H1 (cell line): ENCODE data around the gene HTR2B. TPM values are rescaled to one million over a fixed set of nuclear protein-coding genes. Genes with fewer than 3 reads are reported as not detected.
"Not testable (repeated sequence)": the region's sequence is repeated elsewhere in the genome, so short reads cannot be mapped to it uniquely, and the experiment has no call there.

ENCODE experiments used
- CTCF ChIA-PET: fragments of 300-600 bp; sonication (Branson Sonifier 250); formaldehyde crosslinking; loops from one replicate; lab custom pipeline; 2021; ENCODE audit not compliant: partially characterized antibody; lab: Charles Lee
- POLR2A ChIA-PET: fragments of 300-600 bp; sonication (Branson Sonifier 250); formaldehyde crosslinking; loops from one replicate; lab custom pipeline; 2021; ENCODE audit warnings: inconsistent platforms; ENCODE audit not compliant: partially characterized antibody; lab: Charles Lee
- DNase-seq, 2 experiments: peaks; one replicate each; pipeline versions ENCODE4 v3.0.0 to v3.0.0-alpha.2; 2010 to 2022; ENCODE audit warnings: low spot score in 2 of 2, low read depth in 1 of 2, mixed read lengths in 1 of 2
- FAIRE-seq: peaks from 2 replicates; lab custom pipeline; 2011; peaks lifted over from hg19 to GRCh38; lab: Jason Lieb, UNC
- H2AFZ ChIP-seq: 2 replicates; pipeline ENCODE4 v1.8.1; 2012; ENCODE audit warnings: low read length, inconsistent platforms
- H2AK5ac ChIP-seq: 2 replicates; pipeline ENCODE4 v1.6.1; 2013; ENCODE audit warnings: low read depth, low read length
- H2BK120ac ChIP-seq: replicated peaks from 2 replicates; pipeline ENCODE3; 2013; ENCODE audit warnings: low read depth, low read length, inconsistent platforms
- H2BK12ac ChIP-seq: 2 replicates; pipeline ENCODE4 v1.6.1; 2013; ENCODE audit warnings: low read depth, low read length
- H2BK15ac ChIP-seq: 2 replicates; pipeline ENCODE4 v1.6.1; 2013; ENCODE audit warnings: low read length
- H2BK20ac ChIP-seq: 2 replicates; pipeline ENCODE4 v1.6.1; 2013; ENCODE audit warnings: low read length
- H2BK5ac ChIP-seq: 2 replicates; pipeline ENCODE4 v1.6.1; 2013; ENCODE audit warnings: low read depth, low read length
- H3K14ac ChIP-seq: 2 replicates; pipeline ENCODE4 v1.6.1; 2013; ENCODE audit warnings: inconsistent platforms; ENCODE audit not compliant: insufficient read length
- H3K18ac ChIP-seq: 2 replicates; pipeline ENCODE4 v1.6.1; 2013; ENCODE audit warnings: low read length; ENCODE audit errors: extremely low read depth
- H3K23ac ChIP-seq: 2 replicates; pipeline ENCODE4 v1.6.1; 2013; ENCODE audit warnings: inconsistent platforms; ENCODE audit not compliant: insufficient read length
- H3K23me2 ChIP-seq: 2 replicates; pipeline ENCODE4 v1.6.1; 2013; ENCODE audit warnings: low read depth, low read length
- H3K27ac ChIP-seq: 2 replicates; pipeline ENCODE4 v1.6.1; 2011; ENCODE audit warnings: low read depth, low read length, inconsistent platforms
- H3K27me3 ChIP-seq, 4 experiments: replicated peaks in 1 of 4; 1 replicate in 1 of 4; 2 replicates in 3 of 4; pipeline versions ENCODE4 v1.6.1 to v1.8.1; 2011 to 2013; ENCODE audit warnings: low read length in 3 of 4, mild to moderate bottlenecking in 3 of 4, inconsistent platforms in 2 of 4, mixed read lengths in 2 of 4, moderate library complexity in 1 of 4; ENCODE audit not compliant: control insufficient read depth in 3 of 4, insufficient read depth in 3 of 4; ENCODE audit errors: extremely low read depth in 1 of 4
- H3K36me3 ChIP-seq, 4 experiments: 2 replicates each; pipeline versions ENCODE4 v1.6.1 to v1.8.1; 2011 to 2013; ENCODE audit warnings: mild to moderate bottlenecking in 4 of 4, low read length in 3 of 4, moderate library complexity in 2 of 4, control low read depth in 1 of 4, inconsistent platforms in 1 of 4; ENCODE audit not compliant: insufficient read depth in 4 of 4, control insufficient read depth in 2 of 4
- H3K4ac ChIP-seq: replicated peaks from 2 replicates; pipeline ENCODE3; 2013; ENCODE audit warnings: low read length, low read depth, mixed read lengths, inconsistent platforms; ENCODE audit not compliant: insufficient read length
- H3K4me1 ChIP-seq, 4 experiments: replicated peaks in 1 of 4; 1 replicate in 1 of 4; 2 replicates in 3 of 4; pipeline versions ENCODE4 v1.6.1 to v1.8.1; 2011 to 2013; ENCODE audit warnings: low read length in 3 of 4, inconsistent platforms in 2 of 4, mixed read lengths in 1 of 4; ENCODE audit not compliant: insufficient read depth in 4 of 4, control insufficient read depth in 3 of 4
- H3K4me2 ChIP-seq, 2 experiments: 2 replicates each; pipeline versions ENCODE4 v1.6.1 to v1.8.1; 2011 to 2013; ENCODE audit warnings: low read depth in 2 of 2, low read length in 2 of 2, control low read depth in 1 of 2, inconsistent platforms in 1 of 2, mild to moderate bottlenecking in 1 of 2; ENCODE audit not compliant: insufficient read depth in 1 of 2
- H3K4me3 ChIP-seq, 4 experiments: fragments of 200-600, 300-600 bp in 1 of 4; sonication (generic), shearing (Covaris generic), sonication (Bioruptor Twin) in 1 of 4; 2 replicates each; pipeline versions ENCODE4 v1.5.1 to v1.8.1; 2011 to 2016; ENCODE audit warnings: low read length in 4 of 4, low read depth in 3 of 4, control low read depth in 2 of 4, inconsistent platforms in 2 of 4, mild to moderate bottlenecking in 2 of 4, mixed read lengths in 1 of 4, moderate library complexity in 1 of 4; ENCODE audit not compliant: insufficient read depth in 2 of 4; ENCODE audit errors: extremely low read depth in 1 of 4
- H3K56ac ChIP-seq: replicated peaks from 2 replicates; pipeline ENCODE3; 2013; ENCODE audit warnings: low read depth, mild to moderate bottlenecking, mixed read lengths, low read length, inconsistent platforms; ENCODE audit not compliant: insufficient read length
- H3K79me1 ChIP-seq: 2 replicates; pipeline ENCODE4 v1.6.1; 2013; ENCODE audit warnings: low read depth, low read length, control low read depth
- H3K79me2 ChIP-seq, 2 experiments: 2 replicates each; pipeline versions ENCODE4 v1.6.1 to v1.8.1; 2012 to 2013; ENCODE audit warnings: low read length in 2 of 2, mild to moderate bottlenecking in 2 of 2, inconsistent platforms in 1 of 2; ENCODE audit not compliant: insufficient read depth in 2 of 2, control insufficient read depth in 1 of 2
- H3K9ac ChIP-seq, 4 experiments: replicated peaks in 1 of 4; 1 replicate in 1 of 4; 2 replicates in 3 of 4; pipeline versions ENCODE4 v1.6.1 to v1.8.1; 2011 to 2013; ENCODE audit warnings: low read depth in 3 of 4, low read length in 3 of 4, control low read depth in 2 of 4, mild to moderate bottlenecking in 2 of 4, moderate library complexity in 2 of 4, inconsistent platforms in 1 of 4; ENCODE audit errors: extremely low read depth in 1 of 4
- H3K9me3 ChIP-seq, 2 experiments: 2 replicates each; pipeline versions ENCODE4 v1.6.1 to v1.8.1; 2012 to 2013; ENCODE audit warnings: mild to moderate bottlenecking in 2 of 2, moderate library complexity in 2 of 2, control low read depth in 1 of 2, inconsistent platforms in 1 of 2, low read depth in 1 of 2, low read length in 1 of 2, mixed read lengths in 1 of 2; ENCODE audit not compliant: insufficient read depth in 2 of 2
- H4K20me1 ChIP-seq, 2 experiments: replicated peaks in 1 of 2; 2 replicates each; pipeline versions ENCODE3 to v1.8.1; 2011 to 2013; ENCODE audit warnings: inconsistent platforms in 2 of 2, low read length in 2 of 2, mild to moderate bottlenecking in 1 of 2; ENCODE audit not compliant: insufficient read depth in 2 of 2, control insufficient read depth in 1 of 2
- H4K5ac ChIP-seq: 2 replicates; pipeline ENCODE4 v1.6.1; 2013; ENCODE audit warnings: low read length, low read depth, mixed read lengths, inconsistent platforms; ENCODE audit not compliant: insufficient read length
- H4K8ac ChIP-seq: 2 replicates; pipeline ENCODE4 v1.8.0; 2013; ENCODE audit warnings: mild to moderate bottlenecking, moderate library complexity, low read length, inconsistent platforms; ENCODE audit not compliant: insufficient read depth; ENCODE audit errors: extremely low read depth
- H4K91ac ChIP-seq: replicated peaks from 2 replicates; pipeline ENCODE3; 2013; ENCODE audit warnings: low read length, mixed read lengths, inconsistent platforms; ENCODE audit not compliant: insufficient read length
- WGBS, 2 experiments: shearing (Covaris generic) in 1 of 2; methylation state at CpG; one replicate each; pipeline versions ENCODE4 v1.1.6 to v1.1.7; 2013 to 2015; ENCODE audit warnings: low lambda C conversion rate in 2 of 2, mixed read lengths in 2 of 2, inconsistent platforms in 1 of 2, low coverage in 1 of 2, missing lambda C conversion rate in 1 of 2; ENCODE audit not compliant: insufficient replicate concordance in 2 of 2, insufficient coverage in 1 of 2, insufficient read length in 1 of 2; ENCODE audit errors: extremely low coverage in 1 of 2, missing lambda C conversion rate in 1 of 2; 5-methylcytosine and 5-hydroxymethylcytosine counted together
- polyA plus RNA-seq, 7 experiments: library from polyadenylated mRNA; depleted of rRNA in 3 of 7; stranded (reverse) in 5 of 7; unstranded in 2 of 7; fragments of >200 nt in 5 of 7; fragments of 200-250 nt in 2 of 7; gene quantifications; 1 replicate in 5 of 7; 2 replicates in 1 of 7; 4 replicates in 1 of 7; pipeline versions ENCODE4 v1.2.1 to v1.2.3, GENCODE V29; 2011 to 2013; ENCODE audit warnings: missing spikeins in 2 of 7, mixed read lengths in 2 of 7
- total RNA-seq: library from RNA; stranded (reverse); fragmentation: NEBNext Ultra II Directional; extraction: Animal tissue kit (Norgen Biotek cat#: 25700); gene quantifications from 2 replicates; pipeline ENCODE4 v1.2.1, GENCODE V29; 2021

The HTR2B gene
- total and polyA plus RNA-seq, 2 of the 8 experiments (the other 6 are each of a cell fraction or from before 2014, with no cell fraction given), result not detected

DNA sequence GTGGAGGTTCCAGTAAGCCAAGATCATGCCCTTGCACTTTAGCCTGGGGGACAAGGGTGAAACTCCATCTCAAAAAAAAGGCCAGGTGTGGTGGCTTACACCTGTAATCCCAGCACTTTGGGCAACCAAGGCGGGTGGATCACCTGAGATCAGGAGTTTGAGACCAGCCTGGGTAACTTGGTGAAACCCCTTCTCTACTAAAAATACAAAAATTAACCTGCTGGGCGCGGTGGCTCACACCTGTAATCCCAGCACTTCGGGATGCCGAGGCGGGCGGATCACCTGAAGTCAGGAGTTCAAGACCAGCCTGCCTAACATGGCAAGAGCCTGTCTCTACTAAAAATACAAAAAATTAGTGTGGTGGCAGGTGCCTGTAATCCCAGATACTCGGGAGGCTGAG is 16.0 kb upstream of the HTR2B start:
- not testable (repeated sequence) for H2BK20ac ChIP-seq, H3K4me1 ChIP-seq, H3K18ac ChIP-seq, H3K4me2 ChIP-seq, H4K20me1 ChIP-seq, H2BK15ac ChIP-seq, H4K8ac ChIP-seq, H3K4ac ChIP-seq, H3K4me3 ChIP-seq, H4K5ac ChIP-seq, H2BK5ac ChIP-seq, H2BK120ac ChIP-seq, H3K36me3 ChIP-seq, H2BK12ac ChIP-seq, H3K27ac ChIP-seq, H3K23me2 ChIP-seq, H2AFZ ChIP-seq, H3K9me3 ChIP-seq, H3K79me2 ChIP-seq, H4K91ac ChIP-seq, FAIRE-seq, H3K14ac ChIP-seq, H3K9ac ChIP-seq, H3K56ac ChIP-seq, H3K27me3 ChIP-seq, DNase-seq, H2AK5ac ChIP-seq, H3K23ac ChIP-seq, H3K79me1 ChIP-seq
- ChIA-PET POLR2A (interaction anchor here (0.7 to 0.8 kb wide), 2 partner anchors 14 to 299 kb away, joined by 3 to 6 read pairs; no protein-coding TSS in a partner anchor), CTCF (interaction anchor here (0.7 kb wide), 1 partner anchor 423 kb away, joined by 3 read pairs; no protein-coding TSS in a partner anchor)
- 87% methylated on average over 8 of the region's 8 CpGs; no CpG with 5 or more reads in 1 of the 2 experiments for WGBS, 2 experiments
